Measurements from ENCODE around the gene PPP1R14B. TPM values are rescaled to one million over a fixed set of nuclear protein-coding genes. Genes with fewer than 3 reads are reported as not detected.
A peak's percentile ranks its signal among the peaks of the same experiment; 100 is the strongest.

PPP1R14B gene
- polyA plus RNA-seq, 3 donors, result 11.7 to 40.7 (median 34.2) TPM

- no peak overlapping the region for H3K9ac ChIP-seq (ENCODE audit: insufficient read depth, low read length, poor library complexity, severe bottlenecking)
- H3K27me3 ChIP-seq (ENCODE audit: control insufficient read depth in 2 of 2, insufficient read depth in 2 of 2, low read length in 2 of 2), result no peaks in the 10 kb centered on the region
- H3K36me3 ChIP-seq (replicated peaks in 1 of 2; ENCODE audit: control insufficient read depth in 1 of 2, insufficient read depth in 2 of 2, low read length in 2 of 2), result peaks cover 2 to 7% of the 10 kb centered on the region in 2 donors
- H3K27ac Mint-ChIP-seq, result no peak overlapping the region
- no peak for DNase-seq
- H3K4me1 Mint-ChIP-seq, result peaks cover 52% of the 10 kb centered on the region
- H3K79me2 ChIP-seq (ENCODE audit: insufficient read depth, low read length), result peaks cover 33% of the 10 kb centered on the region
- no peaks in the 10 kb centered on the region for H3K9me3 ChIP-seq (replicated peaks in 1 of 2; ENCODE audit: control insufficient read depth in 1 of 2, insufficient read depth in 1 of 2, low read length in 2 of 2)
- no peak overlapping the region for H3K27ac ChIP-seq (ENCODE audit: low read depth in 1 of 2, low read length in 2 of 2)
- intact Hi-C loops (cut with micrococcal nuclease), result loop anchor here in 1 of 2 donors (2.0 to 5.0 kb wide), 2 partner anchors 38 to 51 kb away; partner anchors contain the start of genes CATSPERZ and GPR137
- TF ChIP-seq CTCF (IDR thresholded peaks at IDR 0.05), result no peak
- peaks cover 28% of the 10 kb centered on the region for H4K20me1 ChIP-seq (ENCODE audit: insufficient read depth, low read length)
- H2AFZ ChIP-seq (ENCODE audit: insufficient read depth, low read depth, low read length, poor library complexity, severe bottlenecking), result no peak overlapping the region
- H3K4me3 Mint-ChIP-seq, result peak overlapping the region in 1 of 2 donors; percentile 15
- no peak overlapping the region for H3K4me2 ChIP-seq (replicated peaks; ENCODE audit: extremely low read depth, low read length, poor library complexity, severe bottlenecking)
- peaks cover 52 to 69% of the 10 kb centered on the region in 2 donors for H3K4me1 ChIP-seq (ENCODE audit: control insufficient read depth in 1 of 2, insufficient read depth in 2 of 2, low read length in 2 of 2)
- H3K36me3 Mint-ChIP-seq, result peaks cover 3 to 8% of the 10 kb centered on the region in 2 donors
- no peak overlapping the region for H3K4me3 ChIP-seq (replicated peaks in 1 of 3; ENCODE audit: low read depth in 2 of 3, low read length in 3 of 3)
- peaks cover 3 to 10% (median 7%) of the 10 kb centered on the region in 3 donors for H3K27me3 Mint-ChIP-seq (ENCODE audit: low read depth in 3 of 3)
- WGBS (ENCODE audit: insufficient coverage), result 82% methylated on average over 3 of the region's 8 CpGs
- H3K9me3 Mint-ChIP-seq, result no peaks in the 10 kb centered on the region
These were observed 3.0 kb upstream of the PPP1R14B start for GRCh38 chr11:64249563-64250414.

- intact Hi-C loops (cut with micrococcal nuclease), result no loop called here
- Histone ChIP-seq H2AFZ (ENCODE audit: insufficient read depth, low read depth, low read length, poor library complexity, severe bottlenecking) (no peak overlapping the region), H3K4me2 (replicated peaks; ENCODE audit: extremely low read depth, low read length, poor library complexity, severe bottlenecking) (no peak overlapping the region), H4K20me1 (ENCODE audit: insufficient read depth, low read length) (peaks cover 20% of the 10 kb centered on the region), H3K4me3 (replicated peaks in 1 of 3; ENCODE audit: low read depth in 2 of 3, low read length in 3 of 3) (no peak overlapping the region), H3K27me3 (ENCODE audit: control insufficient read depth in 2 of 2, insufficient read depth in 2 of 2, low read length in 2 of 2) (no peaks in the 10 kb centered on the region), H3K4me1 (ENCODE audit: control insufficient read depth in 1 of 2, insufficient read depth in 2 of 2, low read length in 2 of 2) (peaks cover 53 to 76% of the 10 kb centered on the region in 2 donors), H3K36me3 (replicated peaks in 1 of 2; ENCODE audit: control insufficient read depth in 1 of 2, insufficient read depth in 2 of 2, low read length in 2 of 2) (peaks cover 1 to 3% of the 10 kb centered on the region in 2 donors), H3K79me2 (ENCODE audit: insufficient read depth, low read length) (peaks cover 33% of the 10 kb centered on the region), H3K9me3 (replicated peaks in 1 of 2; ENCODE audit: control insufficient read depth in 1 of 2, insufficient read depth in 1 of 2, low read length in 2 of 2) (no peaks in the 10 kb centered on the region), H3K9ac (ENCODE audit: insufficient read depth, low read length, poor library complexity, severe bottlenecking) (no peak overlapping the region), H3K27ac (ENCODE audit: low read depth in 1 of 2, low read length in 2 of 2) (no peak overlapping the region)
- WGBS (ENCODE audit: insufficient coverage), result 74% methylated on average over 4 of the region's 4 CpGs
- Mint-ChIP-seq H3K4me1 (peaks cover 51% of the 10 kb centered on the region), H3K9me3 (no peaks in the 10 kb centered on the region), H3K4me3 (no peak overlapping the region), H3K27me3 (ENCODE audit: low read depth in 3 of 3) (peaks cover 3 to 10% (median 7%) of the 10 kb centered on the region in 3 donors), H3K36me3 (peaks cover 2 to 7% of the 10 kb centered on the region in 2 donors), H3K27ac (peak overlapping the region in 1 of 7 donors; percentile 41)
- DNase-seq, result no peak
- no peak for TF ChIP-seq CTCF (IDR thresholded peaks at IDR 0.05)
These were observed 2.3 kb upstream of the PPP1R14B start for GRCh38 chr11:64249038-64249437.
